Activated T-cell treated with anti-CD3 and anti-CD28 coated beads, Interleukin-2, amount 50 U/mL, for 4 hours (primary cell): ENCODE data around the gene UBALD2. TPM values are rescaled to one million over a fixed set of nuclear protein-coding genes. Genes with fewer than 3 reads are reported as not detected.
"Not testable (repeated sequence)": the region's sequence is repeated elsewhere in the genome, so short reads cannot be mapped to it uniquely, and the experiment has no call there.

Experiments
- ATAC-seq, 2 donors: fragments of 200-7000 bp; cut with Tn5 transposase; one replicate each; pipeline ENCODE4 v1.10.0; 2021
- DNase-seq: peaks from one replicate; pipeline ENCODE4 v3.0.0-alpha.2; 2020
- H3K27me3 Mint-ChIP-seq: one replicate; pipeline ENCODE4 v1.8.0; 2021; ENCODE audit warnings: low read depth, mixed read lengths
- H3K36me3 Mint-ChIP-seq: one replicate; pipeline ENCODE4 v1.8.0; 2022; ENCODE audit warnings: mixed read lengths; ENCODE audit not compliant: insufficient read depth
- H3K4me1 Mint-ChIP-seq: one replicate; pipeline ENCODE4 v1.8.0; 2021; ENCODE audit warnings: low read depth, mixed read lengths
- H3K4me3 Mint-ChIP-seq: one replicate; pipeline ENCODE4 v1.8.0; 2021; ENCODE audit warnings: mild to moderate bottlenecking, moderate library complexity, mixed read lengths
- H3K9me3 Mint-ChIP-seq: one replicate; pipeline ENCODE4 v1.8.0; 2021; ENCODE audit warnings: mixed read lengths
- total RNA-seq, 3 donors: library from RNA; stranded (reverse); gene quantifications; one replicate each; pipeline ENCODE4 v1.2.1, GENCODE V29; 2021

UBALD2 gene
- total RNA-seq, 3 donors from 2014 or later, result 162 to 196 (median 186) TPM

DNA sequence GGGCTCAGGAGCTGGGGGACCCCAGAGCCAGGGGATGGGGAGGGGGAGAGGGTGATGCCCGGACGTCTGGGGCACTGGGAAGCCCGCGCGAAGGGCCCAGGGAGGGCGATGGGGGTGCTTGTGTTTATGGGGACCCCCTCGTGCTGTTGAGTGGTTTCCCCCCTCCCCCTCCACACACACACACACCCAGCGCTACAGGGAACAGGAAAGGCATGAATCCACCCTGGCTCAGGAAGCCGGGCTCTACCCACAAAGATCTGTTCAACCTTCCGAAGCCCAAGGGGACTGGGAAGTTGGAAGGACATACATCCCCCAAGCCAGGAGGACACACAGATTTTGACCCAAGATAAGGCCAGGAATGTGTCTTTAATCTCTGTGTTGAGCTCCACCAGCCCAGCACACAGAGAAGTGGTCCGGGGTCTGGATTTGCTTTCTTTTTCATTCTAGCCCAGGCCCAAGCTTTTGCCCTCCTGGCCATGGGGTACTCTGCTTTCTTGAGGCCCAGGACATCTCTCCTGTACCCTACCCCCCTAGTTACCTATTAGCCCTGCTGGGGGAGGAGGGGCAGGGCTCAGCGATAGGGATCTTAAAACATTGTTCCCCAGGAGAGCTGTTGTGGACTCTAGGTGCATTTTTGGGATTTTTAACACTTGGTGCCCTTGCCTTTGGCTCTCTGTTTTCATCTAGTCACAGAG lies 1.2 kb downstream of the UBALD2 start:
- peaks cover 71% of the 10 kb centered on the region for H3K4me1 Mint-ChIP-seq

DNA sequence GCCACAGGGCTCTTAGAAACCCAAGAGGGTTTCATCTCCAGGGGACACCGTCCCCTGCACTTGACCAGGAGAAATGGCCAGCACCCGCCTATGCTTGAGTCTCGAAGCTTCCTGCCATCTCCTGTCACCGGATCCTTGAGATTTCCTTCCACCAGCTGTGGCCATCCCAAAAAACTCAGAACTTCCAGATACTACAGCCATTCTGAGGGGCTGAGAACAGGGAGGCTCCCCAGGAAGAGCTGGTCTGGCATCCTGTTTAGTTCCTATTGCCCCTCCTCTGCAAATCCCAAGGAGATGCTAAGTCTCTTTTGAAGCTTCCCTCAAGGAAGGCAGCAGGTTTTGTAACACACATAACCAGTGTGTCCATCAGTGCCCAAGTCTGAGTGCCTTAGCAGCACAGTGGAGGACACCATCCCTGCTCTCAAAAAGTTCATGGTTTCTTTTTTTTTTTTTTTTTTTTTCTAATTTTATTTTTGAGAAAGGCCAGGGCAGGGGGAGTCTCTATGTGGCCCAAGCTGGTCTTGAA lies 2.0 kb downstream of the UBALD2 start:
- DNase-seq (no peak), ATAC-seq (no peak)
- Mint-ChIP-seq H3K4me1 (peaks cover 70% of the 10 kb centered on the region), H3K27me3 (no peaks in the 10 kb centered on the region), H3K9me3 (no peaks in the 10 kb centered on the region), H3K4me3 (peak overlapping the region; percentile 89), H3K36me3 (peaks cover 9% of the 10 kb centered on the region)

More for the DNA sequence above, 1.2 kb downstream of the UBALD2 start:
- Mint-ChIP-seq H3K4me3 (peak overlapping the region; percentile 89), H3K36me3 (peaks cover 9% of the 10 kb centered on the region), H3K9me3 (no peaks in the 10 kb centered on the region), H3K27me3 (no peaks in the 10 kb centered on the region)
- ATAC-seq (no peak), DNase-seq (no peak)

DNA sequence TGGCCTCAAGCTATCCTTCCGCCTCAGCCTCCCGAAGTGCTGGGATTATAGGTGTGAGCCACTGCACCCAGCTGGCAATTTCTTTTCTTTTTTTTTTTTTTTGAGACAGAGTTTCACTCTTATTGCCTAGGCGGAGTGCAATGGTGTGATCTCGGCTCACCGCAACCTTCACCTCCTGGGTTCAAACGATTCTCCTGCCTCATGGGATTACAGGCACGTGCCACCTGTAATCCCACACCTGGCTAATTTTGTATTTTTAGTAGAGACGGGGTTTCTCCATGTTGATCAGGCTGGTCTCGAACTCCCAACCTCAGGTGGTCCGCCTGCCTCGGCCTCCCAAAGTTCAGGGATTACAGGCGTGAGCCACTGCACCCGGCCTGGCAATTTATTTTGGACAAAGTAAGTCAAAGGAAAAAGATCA lies 2.4 kb downstream of the UBALD2 start:
- Mint-ChIP-seq H3K4me1 (peaks cover 65% of the 10 kb centered on the region), H3K4me3 (peak overlapping the region; percentile 89)
- not testable (repeated sequence) for ATAC-seq, H3K36me3 Mint-ChIP-seq, DNase-seq, H3K27me3 Mint-ChIP-seq, H3K9me3 Mint-ChIP-seq

DNA sequence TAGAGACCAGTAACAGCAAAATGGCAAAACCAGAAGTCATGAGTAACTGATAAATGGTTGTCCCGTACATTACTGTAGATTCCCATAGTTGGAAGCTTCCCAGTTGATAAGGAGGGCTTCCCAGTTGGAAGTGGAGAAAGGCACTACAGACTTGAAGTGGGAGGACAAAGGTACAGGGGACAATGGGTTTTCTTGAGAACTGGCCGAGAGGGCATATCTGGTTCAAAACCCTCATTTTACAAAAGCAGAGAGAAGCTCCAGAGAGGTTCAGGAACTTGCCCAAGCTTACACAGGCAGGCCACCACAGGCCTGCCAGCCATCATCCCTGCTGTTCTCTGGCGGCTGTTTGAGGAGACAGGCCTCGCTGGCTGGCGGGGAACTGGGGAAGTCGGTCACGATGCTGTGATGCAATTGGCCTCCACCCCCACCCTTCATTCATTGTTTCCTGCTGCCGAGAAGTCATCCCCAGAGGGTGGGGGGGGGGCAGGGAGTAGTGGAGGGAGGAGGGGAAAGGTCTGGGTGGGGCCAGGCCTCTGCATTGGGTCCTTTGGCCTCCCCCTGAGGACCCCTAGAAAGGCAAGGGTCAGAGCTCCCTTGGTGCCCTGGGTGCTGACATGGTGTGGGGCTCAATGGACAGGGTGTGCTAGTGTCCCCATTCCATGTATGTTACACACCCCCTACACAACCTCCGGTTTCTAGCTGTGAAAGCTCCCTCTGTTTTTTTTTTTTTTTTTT lies 3.0 kb downstream of the UBALD2 start:
- peak; percentile 74 for DNase-seq
- H3K4me3 Mint-ChIP-seq, result peak overlapping the region; percentile 89
- ATAC-seq, result peak; percentile 1 to 3
- peaks cover 9% of the 10 kb centered on the region for H3K36me3 Mint-ChIP-seq
- no peaks in the 10 kb centered on the region for H3K27me3 Mint-ChIP-seq
- no peaks in the 10 kb centered on the region for H3K9me3 Mint-ChIP-seq
- H3K4me1 Mint-ChIP-seq, result peaks cover 65% of the 10 kb centered on the region

DNA sequence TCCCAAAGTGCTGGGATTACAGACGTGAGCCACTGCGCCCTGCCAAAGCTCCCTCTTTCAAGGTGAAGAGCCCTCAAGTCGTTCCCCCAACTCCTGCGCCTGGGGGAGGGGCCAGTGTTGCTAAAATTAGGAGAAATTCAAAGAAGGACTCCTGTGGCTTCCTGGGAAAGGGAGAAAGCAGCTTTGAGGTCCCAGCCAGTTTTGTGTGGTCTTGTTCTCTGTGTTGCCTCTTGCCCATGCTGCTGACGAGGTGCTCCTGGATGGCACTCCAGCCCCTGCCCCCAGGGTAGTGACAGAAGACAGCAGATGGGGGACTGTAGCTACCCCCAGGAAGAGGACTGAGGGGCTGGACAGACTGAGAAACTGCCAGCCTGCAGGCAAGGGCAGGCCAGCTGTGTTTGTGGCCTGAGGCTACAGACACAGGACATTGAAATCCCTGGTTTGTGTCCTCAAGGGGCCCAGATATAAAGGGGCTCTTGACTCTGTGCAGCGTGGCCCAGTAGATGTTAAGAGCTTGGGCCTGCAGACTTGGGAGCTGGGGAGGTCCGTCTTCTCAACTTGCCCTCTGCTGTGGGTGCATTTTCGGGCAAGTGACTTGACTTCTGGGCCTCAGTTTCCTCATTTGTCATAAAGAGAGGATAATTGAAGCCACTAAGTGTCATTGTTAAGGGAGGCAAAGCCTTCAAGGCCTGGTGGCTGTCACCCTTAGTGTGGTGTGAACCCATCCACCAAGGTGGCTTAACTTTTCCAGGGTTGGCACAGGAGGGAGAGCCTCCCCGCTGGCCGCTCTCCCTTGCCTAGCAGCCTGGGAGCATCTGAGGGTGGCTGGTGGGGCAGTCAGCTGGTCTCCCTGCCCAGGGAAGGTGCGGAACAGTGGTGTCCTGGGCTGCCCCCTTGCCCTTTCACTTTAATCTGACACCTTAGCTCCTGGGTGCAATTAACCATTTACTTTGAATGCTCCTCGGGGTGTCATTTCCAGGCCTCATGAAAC lies 4.1 kb downstream of the UBALD2 start:
- Mint-ChIP-seq H3K4me3 (peak overlapping the region; percentile 89), H3K9me3 (no peaks in the 10 kb centered on the region), H3K4me1 (peaks cover 65% of the 10 kb centered on the region), H3K27me3 (no peaks in the 10 kb centered on the region), H3K36me3 (peaks cover 9% of the 10 kb centered on the region)
- ATAC-seq, result no peak
- no peak for DNase-seq

DNA sequence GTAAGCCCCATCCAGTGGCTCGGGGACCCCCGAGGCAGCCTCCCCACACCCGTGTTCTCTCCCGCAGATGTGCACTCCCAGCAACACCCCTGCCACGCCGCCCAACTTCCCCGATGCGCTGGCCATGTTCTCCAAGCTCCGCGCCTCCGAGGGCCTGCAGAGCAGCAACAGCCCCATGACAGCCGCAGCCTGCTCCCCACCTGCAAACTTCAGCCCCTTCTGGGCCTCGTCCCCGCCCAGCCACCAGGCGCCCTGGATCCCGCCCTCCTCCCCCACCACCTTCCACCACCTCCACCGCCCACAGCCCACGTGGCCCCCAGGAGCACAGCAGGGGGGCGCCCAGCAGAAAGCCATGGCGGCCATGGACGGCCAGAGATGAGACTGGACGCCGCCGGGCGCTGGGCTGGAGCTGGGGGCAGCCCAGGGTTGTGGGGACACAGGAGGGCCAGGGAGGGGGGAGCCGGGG lies 5.0 kb downstream of the UBALD2 start:
- peaks cover 9% of the 10 kb centered on the region for H3K36me3 Mint-ChIP-seq
- DNase-seq, result no peak
- no peaks in the 10 kb centered on the region for H3K27me3 Mint-ChIP-seq
- ATAC-seq, result no peak
- peak overlapping the region; percentile 89 for H3K4me3 Mint-ChIP-seq
- H3K4me1 Mint-ChIP-seq, result peaks cover 65% of the 10 kb centered on the region
- H3K9me3 Mint-ChIP-seq, result no peaks in the 10 kb centered on the region

DNA sequence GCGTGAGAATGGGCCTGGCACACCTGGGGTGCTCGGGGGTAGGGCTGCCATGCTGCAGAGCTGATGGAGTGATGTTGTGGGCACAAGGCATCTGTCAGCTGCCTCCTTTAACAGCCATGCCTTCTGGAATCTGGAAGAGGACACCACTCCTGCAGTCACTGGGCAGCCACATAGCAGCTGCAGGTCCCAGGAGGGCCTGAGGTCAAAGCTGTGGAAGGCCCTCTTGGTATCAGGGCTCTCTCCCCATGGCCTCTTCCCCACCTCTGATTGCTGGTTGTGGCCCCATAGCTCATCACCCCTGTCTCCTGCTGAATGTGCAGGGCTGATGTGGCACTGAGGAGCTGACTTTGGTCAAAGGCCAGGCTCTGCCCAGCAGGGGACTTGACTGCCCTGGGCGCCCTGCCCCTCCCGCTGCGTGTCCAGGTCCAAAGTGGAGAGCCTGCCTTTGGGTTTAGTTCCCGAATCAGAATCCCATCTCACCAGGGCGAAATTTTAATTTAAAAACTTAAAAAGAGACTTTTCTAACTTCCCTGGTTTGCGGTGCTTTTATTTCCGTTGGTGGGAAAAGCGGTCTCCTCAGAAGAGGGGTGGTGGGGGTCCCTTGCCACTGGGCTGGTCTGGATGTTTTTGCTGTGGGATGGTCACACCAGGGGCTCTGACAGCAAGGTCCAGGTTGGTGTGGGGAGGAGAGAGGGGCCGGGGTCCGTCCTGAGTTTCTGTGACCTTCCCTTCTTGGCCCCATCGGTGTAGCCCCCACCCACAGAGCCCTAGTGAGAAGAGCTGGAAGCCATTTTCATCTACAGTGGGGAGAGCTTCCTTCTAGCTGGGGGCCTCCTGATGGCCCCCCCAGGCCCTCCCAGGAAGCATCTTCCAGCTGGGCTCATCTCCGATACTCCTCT lies 5.9 kb downstream of the UBALD2 start:
- ATAC-seq (peak in 1 of 2 donors; percentile 2), DNase-seq (no peak)
- no peaks in the 10 kb centered on the region for H3K27me3 Mint-ChIP-seq
- H3K36me3 Mint-ChIP-seq, result peaks cover 9% of the 10 kb centered on the region
- H3K9me3 Mint-ChIP-seq, result no peaks in the 10 kb centered on the region
- peaks cover 66% of the 10 kb centered on the region for H3K4me1 Mint-ChIP-seq
- peak overlapping the region; percentile 79 for H3K4me3 Mint-ChIP-seq

DNA sequence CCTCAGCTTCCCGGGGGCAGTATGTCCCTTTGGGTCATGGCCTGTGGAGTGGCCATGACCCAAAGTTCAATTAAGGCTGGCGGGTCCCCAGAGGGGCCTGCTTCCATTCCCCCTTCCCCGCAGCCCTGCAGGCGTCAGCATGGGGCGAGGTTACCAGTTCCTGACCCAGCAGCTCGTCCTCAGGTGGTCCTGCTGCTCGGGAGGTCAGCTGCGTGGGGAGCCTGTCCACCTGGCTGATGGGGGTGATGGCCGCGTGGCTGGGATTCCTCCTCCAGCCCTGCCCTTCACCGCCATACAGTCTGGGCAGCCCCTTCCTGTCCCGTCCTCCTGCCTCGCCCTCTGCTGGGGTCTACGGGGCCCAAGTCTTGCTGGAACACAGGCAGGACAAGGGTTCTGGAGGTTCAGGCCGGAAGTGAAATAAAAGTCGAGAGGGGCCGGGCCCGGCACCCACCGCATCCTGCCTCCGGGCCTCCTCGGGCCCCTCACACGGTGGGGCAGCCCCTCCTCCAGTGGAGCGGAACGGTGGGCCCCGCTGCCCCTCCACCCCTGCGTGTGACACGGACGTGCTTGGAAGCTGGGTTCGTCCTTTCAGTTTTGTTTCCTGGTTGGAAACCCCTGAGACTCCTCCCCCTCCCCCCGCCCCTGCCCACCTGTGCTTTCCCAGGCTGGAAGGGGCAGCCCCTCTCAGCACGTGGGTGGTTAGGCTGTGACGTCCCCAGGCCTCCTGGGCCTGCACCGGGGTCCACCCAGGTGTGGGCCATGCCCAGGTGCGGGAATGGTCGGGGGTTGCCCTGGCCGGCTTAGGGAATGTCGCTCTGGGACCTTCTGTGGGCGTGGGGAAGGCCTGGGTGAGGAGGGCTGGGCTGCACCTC lies 6.8 kb downstream of the UBALD2 start:
- Mint-ChIP-seq H3K27me3 (no peaks in the 10 kb centered on the region), H3K36me3 (peaks cover 9% of the 10 kb centered on the region), H3K9me3 (no peaks in the 10 kb centered on the region), H3K4me3 (peak overlapping the region; percentile 79), H3K4me1 (peaks cover 71% of the 10 kb centered on the region)
- peak; percentile 74 for DNase-seq
- peak; percentile 58 to 59 for ATAC-seq

DNA sequence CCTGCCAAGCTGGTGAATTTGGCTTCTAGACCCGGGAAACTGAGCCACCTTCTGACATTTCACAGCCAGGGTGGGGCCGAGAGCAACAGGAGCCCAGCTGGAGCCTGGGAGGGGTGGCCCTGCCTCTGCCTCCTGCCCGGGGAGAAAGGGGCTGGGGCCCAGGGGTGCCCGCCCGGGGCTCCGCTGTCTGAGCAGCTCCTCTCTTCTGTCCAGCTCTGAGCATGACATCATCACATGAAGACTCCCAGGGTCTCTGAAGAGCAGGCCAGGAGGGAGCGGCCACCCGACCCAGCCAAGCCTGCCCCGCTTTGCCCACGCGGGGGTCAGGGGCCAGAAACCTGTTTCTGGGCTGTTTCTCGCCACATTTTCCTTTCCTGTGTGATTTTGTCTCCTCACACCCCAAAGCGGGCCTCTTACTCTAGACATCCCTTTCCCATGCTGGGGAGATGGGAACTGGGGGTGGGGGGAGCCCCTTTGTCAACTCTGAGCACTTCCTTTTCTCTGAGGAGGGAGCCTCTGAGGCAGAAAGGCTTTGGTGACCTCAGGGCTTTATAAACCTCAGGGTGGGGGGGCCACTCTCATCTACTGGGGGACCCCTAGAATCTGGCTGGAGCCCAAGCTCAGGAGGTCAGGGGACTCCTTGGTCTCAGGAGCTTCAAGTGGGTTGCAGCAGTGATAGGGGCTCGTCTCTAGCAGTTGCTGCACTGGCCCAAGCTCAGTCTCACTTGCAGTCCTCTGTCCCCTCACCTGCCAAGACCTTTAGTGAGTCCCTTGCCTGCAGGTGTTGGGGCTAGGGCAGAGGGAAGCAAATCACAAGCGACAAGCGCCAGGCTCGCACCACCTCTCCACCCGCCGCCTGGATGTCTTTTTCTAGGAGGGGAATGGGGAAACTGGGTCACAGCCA lies 7.6 kb downstream of the UBALD2 start:
- peak; percentile 22 to 29 for ATAC-seq
- Mint-ChIP-seq H3K4me3 (peak overlapping the region; percentile 79), H3K36me3 (peaks cover 8% of the 10 kb centered on the region), H3K9me3 (no peaks in the 10 kb centered on the region), H3K27me3 (no peaks in the 10 kb centered on the region), H3K4me1 (peaks cover 67% of the 10 kb centered on the region)
- DNase-seq, result peak; percentile 38

DNA sequence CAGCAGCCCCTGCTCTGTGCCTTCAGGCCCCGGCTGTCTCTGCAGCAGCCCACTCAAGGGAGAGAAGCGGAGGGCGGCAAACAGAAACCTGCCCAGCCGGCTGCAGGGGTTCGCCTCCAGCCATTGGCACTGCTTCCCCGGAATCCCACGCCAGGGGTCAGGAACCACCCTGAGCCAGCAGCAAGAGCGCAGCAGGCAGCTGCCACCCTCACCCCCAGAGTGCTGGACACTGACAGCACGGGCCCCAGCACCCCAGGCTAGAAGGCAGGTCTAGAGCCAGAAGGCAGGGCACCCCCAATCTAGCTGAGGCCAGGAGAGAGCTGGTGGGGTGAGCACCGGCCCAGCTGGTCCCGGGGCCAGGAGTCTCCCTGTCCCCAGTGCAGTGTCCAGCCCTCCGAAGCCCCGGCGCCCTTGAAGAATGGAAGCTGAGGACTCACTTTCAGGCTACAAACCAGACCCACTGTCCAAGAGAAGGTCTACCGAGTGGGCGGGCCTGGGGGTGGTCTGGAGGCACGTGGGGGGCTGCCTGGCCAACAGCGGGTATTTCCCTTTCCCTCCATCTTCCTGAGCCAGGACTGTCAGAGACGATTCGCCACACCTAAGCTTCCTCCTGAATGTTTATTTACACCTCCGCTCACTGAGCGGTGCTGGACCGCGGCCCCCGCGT lies 8.4 kb downstream of the UBALD2 start:
- Mint-ChIP-seq H3K36me3 (peaks cover 3% of the 10 kb centered on the region), H3K27me3 (no peaks in the 10 kb centered on the region), H3K9me3 (no peaks in the 10 kb centered on the region), H3K4me1 (peaks cover 63% of the 10 kb centered on the region), H3K4me3 (no peak overlapping the region)
- no peak for DNase-seq
- ATAC-seq, result no peak

DNA sequence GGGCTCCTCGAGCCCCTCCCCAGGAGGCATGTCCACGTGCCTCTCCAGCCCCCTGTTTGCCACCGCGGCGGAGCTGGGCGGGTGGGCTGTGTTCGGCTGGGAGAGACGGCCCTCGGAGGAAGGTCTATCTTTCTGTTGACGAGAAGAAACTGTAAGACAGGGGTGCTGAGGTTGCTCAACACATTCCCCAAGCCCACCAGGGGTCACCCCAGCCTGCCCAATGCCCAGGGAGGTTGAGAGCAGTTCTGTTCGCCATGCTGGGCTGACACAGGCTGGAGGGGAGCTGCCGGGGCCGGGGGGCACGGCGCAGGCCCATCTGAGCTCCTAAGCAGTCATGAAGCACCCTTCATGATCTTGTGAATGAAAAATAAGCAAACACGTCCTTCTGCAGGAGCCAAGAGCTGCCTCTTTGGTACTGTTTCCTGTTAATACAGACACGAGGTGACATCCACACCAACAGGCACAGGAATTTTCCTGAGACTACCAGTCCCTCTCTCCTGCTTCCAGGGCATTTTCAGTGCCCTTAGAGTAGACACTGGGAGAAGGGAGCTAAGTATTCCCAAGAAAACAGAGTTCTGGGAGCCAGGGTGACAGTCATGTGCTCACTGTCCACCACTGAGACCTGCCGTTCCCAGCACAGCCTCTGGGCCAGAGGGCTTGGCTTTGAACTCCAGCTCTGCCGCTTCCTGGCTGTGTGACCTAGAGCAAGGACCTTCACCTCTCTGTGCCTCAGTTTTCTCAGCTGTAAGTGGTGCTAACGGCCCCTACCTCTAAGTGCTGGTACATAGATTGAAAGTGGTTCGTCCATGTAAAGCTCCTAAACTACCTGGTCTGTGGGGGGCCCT lies 9.2 kb downstream of the UBALD2 start:
- Mint-ChIP-seq H3K4me1 (peaks cover 57% of the 10 kb centered on the region), H3K4me3 (no peak overlapping the region), H3K9me3 (no peaks in the 10 kb centered on the region), H3K36me3 (no peaks in the 10 kb centered on the region), H3K27me3 (no peaks in the 10 kb centered on the region)
- DNase-seq (no peak), ATAC-seq (no peak)
